ENCODE measurements around the gene STPG4.
"Not testable (repeated sequence)": the region's sequence is repeated elsewhere in the genome, so short reads cannot be mapped to it uniquely, and the experiment has no call there.

STPG4 gene

DNA sequence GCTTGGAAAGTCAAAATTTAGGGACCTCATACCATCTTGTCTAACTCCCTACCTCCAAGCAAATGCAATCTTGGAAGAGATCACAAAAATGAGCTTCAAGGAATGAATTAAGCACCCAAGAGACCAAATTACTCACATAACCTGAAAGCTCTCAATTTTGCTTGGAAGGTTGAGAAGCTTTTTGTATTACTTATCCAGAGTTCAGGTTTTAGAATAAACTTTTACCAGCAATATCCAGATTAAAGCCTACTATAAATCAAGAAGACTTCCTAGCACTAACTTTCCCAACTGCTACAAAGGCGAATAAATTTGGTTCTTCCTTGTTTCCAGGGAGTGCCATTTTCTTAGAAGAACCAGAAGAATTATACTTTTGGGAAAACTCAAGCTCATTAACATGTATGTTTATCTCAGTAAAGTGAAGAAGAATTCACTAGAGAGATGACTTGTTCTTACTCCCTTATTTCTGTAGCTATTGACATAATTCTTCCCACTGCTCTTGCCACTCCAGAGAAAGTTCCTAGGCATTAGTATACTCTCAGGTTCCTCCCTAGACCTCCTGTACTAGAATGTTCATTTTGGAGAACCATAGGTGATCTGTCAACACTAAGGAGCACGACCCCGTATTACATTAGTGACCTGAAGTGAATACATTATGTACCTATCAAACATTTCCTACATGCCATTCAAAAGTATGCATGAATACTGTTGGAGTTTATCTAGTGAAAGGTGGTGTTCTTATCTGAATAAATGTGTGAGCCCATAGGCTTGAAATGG is 18.0 kb upstream of the STPG4 start:
- no peak for DNase-seq (ENCODE audit: low spot score)

DNA sequence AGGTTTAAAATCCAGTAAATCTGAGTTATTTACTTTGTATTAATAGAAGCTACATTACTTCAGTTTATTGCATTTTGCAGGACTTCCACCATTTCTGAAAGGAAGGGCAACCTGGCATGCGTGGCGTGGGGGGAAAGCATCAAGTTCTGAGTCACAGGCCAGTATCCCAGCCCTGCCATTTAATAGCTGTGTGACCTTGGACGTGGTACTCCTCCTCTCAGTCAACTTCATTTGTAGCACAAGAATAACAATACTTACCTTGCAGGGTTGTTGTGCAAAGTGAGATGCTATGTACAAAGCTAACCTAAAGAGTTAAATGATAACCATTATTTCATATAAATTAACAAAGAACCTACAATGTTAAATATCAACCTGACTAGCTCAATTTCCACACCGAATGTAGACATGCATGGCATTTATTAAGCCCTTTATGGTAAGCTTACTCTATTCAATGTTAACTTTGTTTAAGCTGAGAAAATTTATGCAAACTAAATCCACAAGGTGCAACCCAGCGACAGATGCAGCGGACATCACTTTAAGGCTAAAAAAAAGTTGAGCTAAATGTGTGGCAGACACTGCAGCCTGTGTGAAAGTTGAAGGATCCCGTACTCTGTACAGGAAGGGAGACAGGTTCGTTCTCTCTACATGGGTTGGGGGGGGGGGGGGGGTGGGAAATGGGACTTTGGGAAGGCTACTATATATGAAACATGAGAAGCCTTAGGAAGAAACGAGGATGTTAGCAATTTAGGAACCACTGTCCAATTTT is 17.2 kb upstream of the STPG4 start:
- DNase-seq (ENCODE audit: low spot score): no peak

DNA sequence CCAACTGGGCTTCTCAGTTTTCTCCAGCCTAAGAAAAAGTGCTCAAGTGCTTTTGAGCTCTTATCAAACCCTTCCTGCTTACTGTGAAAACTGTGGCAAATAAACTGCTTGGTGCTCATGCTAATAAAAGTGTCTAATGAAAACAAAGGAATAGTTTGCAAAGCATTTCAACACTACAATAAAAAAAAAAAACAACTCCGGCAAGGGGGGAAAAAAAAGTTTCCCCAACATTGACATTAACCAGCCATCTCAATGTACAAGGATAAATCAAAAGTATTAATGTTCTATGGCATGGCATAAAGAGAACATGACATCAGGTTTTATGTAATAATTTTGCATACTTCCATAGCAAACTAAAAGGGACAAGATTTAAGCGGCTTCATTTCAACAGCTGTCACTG is 14.7 kb upstream of the STPG4 start:
- no peak for DNase-seq (ENCODE audit: low spot score)

DNA sequence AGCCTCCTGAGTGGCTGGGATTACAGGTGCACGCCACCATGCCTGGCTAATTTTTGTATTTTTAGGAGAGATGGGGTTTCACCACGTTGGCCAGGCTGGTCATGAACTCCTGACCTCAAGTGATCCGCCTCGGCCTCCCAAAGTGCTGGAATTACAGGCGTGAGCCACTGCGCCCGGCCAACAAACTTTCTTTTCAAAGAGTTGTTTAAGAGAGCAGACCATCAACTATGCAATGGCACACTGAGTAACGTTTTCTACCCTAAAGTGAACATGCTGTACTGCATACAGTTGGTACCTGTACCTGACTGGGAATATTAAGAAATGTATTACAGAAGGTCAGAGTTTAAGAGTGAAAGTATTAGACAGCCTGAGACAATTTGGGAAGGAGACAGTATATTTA is 13.8 kb upstream of the STPG4 start:
- not testable (repeated sequence) for DNase-seq (ENCODE audit: low spot score)

DNA sequence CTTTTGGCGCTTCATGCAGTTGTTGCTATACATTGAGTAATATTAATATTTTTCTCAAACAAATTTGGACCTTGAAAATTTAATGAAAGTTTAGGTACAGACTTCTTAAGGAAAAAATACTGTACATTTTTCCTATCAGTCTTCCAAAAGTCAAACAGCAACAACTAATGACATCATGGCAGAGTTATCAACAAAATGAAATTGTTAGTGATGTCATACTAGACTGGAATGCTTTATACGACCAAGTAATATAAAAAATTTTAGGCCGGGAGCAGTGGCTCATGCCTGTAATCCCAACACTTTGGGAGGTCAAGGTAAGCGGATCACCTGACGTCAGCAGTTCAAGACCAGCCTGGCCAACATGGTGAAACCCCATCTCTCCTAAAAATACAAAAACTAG is 12.0 kb upstream of the STPG4 start:
- no peak for DNase-seq (ENCODE audit: low spot score)

DNA sequence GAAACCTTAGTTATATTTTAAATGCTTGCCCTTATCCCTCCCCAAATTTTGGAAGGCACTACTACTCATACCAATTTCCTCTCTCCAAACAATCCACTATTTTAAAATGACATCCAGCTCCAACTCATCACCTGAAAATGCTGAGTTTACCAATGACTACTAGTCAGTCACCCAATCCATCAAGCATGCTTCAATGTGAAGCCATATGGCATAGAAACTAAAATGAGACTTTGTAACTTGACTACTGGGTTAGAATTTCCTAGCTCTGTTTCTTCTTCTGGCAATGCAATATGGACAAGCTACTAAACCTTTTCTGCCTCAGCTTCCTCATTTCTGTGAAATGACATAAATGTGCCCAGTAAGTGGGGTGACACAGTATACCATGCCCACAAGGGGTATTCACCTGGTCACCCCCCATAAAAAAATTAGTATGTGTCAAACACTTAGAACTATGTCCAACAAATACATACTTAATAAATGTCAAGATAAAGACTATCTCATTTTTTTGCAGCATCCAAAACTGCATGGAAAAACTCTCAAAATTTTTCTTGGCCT is 10.0 kb upstream of the STPG4 start:
- no peak for DNase-seq (ENCODE audit: low spot score)

DNA sequence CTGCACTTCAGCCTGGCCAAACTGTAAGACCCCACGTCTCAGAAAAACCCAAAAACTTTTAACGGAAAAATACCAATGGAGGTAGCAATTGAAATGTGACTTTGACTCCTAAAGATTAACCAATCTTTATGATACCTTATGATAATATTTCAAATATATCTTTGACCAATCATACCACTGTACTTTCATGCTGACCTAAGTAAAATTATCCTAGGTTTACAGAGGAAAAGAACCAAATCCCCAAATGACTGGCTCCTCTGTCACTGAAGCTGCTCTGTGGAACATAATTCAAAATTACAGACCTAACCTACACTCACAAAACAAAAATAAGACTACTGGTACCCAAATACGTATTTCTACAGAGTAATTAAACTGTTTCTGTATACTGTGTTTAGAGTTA is 7.7 kb upstream of the STPG4 start:
- DNase-seq (ENCODE audit: low spot score): no peak

DNA sequence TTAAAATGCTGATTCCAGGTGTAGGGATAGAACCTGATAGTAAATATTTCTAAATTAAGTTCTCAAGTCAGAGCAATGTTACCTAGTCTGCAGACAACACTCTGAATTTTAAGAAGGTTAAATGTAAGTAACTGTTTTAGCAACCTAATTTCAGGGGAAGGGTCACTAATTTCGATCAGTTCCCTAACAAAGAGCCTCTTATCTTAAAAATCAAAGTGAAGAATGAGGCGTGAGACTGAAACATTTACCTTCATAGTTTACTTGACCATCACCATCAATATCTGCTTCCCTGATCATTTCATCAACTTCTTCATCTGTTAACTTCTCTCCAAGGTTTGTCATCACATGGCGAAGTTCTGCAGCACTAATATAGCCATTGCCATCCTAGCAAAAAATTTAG is 6.4 kb upstream of the STPG4 start:
- DNase-seq (ENCODE audit: low spot score): no peak

DNA sequence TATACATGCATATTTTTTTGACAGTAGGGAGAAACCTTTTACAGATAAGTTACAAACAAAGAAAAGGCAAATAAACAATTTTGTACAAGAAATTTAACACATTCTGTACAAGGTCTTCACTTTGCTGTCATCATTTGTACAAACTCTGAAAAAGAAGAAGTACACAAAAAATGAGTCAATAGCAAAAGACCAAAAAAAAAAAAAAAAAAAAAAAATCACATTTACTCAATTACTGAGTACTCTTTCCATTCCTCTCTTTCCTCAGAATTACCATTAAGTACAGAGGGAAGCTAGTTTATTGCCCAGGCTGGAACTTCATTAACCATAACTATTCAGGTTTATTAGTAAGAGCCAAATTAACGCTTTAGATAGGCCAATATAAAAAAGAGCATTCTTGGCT is 5.6 kb upstream of the STPG4 start:
- no peak for DNase-seq (ENCODE audit: low spot score)

DNA sequence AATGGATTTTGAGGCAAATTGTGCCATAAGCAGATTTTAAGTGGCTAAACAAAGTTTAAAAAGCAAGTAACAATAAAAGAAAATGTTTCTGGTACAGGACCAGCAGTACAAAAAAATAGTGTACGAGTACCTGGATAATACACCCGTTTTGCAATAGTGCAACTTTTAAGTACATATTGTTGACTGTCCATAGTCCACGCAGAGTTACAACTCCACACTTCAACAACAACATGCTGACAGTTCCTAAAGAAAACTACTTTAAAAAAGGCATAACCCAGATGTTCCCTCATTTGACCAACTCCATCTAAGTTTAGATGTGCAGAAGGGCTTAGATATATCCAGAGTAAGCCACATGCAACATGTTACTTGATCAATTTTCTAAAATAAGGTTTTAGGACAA is 5.1 kb upstream of the STPG4 start:
- no peak for DNase-seq (ENCODE audit: low spot score)

DNA sequence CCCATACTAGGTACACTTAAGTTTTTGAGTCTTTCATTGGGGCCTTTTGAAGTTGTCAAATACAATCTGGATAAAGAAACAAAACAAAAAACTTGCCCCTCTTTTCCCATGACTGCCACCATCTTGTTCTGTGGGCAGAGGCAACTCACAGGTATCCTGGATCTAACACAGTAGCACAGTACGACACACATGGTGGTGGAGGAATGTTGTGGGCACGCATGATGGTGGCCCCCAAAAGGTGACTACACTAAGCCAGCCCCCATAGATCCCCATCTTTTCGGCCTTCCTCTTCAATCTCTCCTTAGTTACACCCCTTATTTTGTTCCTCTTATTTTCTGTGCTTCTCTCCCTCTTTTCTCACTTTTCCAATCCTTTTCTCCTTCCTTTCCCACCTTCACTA is 4.5 kb upstream of the STPG4 start:
- no peak for DNase-seq (ENCODE audit: low spot score)

DNA sequence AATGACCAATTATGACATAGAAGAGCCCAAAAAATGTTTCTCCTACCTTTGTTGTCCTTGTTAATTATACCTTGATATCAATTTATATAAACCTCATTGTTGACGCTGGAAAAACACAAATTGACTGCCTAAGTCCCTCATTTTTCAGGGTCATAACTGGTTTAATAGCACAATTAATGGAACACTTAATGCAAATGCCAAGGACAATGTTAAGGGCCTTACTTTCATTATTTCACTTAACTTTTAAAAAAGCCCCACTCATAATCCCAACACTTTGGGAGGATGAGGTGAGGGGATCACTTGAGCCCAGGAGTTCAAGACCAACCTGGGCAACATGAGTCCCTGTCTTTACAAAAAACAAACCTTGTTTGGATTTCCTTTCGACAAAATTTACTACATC is 3.5 kb upstream of the STPG4 start:
- no peak for DNase-seq (ENCODE audit: low spot score)

DNA sequence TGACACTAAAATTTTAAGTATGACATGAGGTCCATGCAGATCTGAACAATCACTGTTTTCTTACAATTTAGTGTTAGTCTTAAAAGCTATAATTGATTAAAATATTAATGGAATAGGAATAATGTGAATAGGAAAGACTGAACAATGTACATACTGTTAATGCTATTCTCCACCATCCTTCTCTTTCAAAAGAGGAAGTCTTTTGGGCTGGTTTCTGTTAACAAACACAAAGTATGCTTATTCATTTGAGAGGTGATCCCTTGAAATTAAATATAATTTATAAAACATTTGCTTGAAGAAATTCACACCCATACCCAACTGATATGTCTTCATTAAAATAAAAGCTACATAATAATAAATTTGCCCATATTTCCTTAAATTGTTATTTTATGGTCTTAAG is 2.3 kb downstream of the STPG4 start:
- DNase-seq (ENCODE audit: low spot score): no peak

DNA sequence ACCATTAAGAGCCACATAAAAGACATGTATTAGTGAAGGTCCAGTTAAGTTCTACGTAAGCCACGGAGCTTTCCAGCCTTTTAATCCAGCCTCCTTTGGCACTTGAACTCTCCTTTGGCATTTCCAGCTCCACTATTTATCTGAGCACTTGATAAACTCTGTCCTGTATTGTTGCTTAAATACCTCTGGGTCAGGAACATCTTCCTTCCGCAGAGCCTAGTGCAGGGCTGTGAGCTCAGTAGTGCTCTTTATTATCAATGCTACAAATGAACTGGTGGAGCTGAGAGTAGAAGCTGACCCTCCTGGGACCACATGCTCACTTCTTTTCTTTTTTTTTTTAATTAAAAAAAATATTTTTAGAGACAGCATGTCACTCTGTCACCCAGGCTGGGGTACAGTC is 4.9 kb downstream of the STPG4 start:
- no peak for DNase-seq (ENCODE audit: low spot score)

DNA sequence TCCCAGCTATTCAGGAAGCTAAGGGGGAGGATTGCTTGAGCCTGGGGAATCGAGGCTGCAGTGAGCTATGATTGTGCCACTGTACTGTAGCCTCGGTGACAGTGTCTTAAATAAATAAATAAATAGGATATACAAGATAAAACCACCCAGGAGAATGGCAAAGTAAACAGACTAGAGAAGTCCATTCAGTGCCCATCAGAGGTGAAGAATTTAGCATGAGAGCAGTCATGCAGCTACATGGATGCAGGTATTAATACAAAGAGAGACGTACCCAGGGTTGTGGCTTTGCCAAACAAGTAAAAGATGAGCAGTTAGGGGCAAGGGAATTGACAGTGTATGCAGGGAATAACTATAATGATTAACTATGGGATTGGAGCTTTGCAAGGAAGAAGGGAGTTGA is 8.1 kb downstream of the STPG4 start:
- no peak for DNase-seq (ENCODE audit: low spot score)

DNA sequence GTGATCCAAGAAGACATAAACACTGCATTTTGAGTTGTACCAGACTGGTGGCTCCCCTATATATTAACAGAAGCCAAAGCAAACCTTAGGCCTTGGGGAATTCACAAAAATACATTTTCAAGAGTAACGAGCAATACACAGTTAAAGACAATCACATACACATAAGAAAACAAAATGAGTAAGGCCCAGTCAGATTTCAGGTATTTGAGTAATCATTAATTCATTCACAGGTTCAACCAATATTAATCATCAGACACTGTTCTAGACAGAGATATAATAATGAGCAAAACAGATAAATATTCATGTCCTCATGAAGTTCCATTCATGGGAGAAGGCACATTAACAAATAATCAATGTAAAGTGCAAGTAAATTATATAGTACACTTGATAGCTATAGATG is 9.6 kb downstream of the STPG4 start:
- DNase-seq (ENCODE audit: low spot score): no peak

DNA sequence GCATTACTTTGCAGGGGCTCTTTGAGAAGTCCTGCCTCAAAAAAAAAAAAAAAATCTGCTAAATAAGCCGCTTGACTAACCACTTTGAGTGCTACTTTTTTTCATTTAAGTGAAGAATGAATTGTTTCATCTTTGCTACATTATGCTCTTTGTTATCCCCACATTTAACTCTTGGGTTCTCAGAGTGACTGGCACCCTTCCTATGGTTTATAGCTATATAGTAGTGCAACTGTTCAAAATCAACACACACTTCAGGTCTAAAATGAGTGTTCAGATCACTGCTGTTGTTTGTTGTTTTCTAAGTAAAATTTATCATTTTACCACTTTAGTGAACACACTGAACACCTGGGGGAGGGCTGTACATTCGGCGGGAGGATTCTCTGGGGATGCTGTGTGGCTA is 13.6 kb downstream of the STPG4 start:
- no peak for DNase-seq (ENCODE audit: low spot score)

DNA sequence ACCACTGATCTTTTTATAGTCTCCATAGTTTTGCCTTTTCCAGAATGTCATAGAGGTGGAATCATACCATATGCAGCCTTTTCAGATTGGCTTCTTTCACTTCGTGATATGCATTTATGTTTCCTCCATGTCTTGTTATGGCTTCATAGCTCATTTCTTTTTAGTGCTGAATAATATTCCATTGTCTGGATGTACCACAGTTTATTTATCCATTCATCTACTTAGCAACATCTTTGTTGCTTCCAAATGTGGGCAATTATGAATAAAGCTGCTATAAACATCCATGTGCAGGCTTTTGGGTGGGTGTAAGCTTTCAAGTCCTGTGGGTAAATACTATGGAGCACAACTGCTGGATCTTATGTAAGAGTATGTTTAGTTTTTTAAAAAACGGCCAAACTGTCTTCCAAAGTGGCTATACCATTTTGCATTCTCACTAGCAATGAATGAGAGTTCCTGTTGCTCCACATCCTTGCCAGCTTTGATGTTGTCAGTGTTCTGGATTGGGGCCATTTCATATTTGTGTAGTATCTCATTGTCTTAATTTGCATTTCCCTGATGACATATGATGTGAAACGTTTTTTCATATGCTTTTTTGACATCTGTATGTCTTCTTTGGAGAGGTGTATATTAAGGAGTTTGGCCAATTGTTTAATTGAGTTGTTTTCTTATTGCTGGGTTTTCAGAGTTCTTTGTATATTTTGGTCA is 20.6 kb downstream of the STPG4 start:
- DNase-seq (ENCODE audit: low spot score): no peak

DNA sequence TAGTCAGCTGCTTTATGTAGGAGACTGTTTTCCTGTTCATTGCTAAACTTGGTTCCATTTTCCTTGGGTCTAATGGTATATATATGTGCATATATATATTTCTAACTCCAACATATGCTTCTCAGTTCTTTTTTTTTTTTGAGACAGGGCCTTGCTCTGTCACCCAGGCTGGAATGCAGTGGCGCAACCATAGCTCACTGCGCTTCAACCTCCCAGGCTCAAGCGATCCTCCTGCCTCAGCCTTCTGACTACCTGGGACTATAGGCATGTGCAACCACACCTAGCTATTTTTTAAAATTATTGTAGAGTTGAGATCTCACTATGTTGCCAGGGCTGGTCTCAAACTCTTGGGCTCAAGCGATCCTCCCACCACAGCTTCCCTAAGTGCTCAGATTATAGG is 22.1 kb downstream of the STPG4 start:
- DNase-seq (ENCODE audit: low spot score): no peak

DNA sequence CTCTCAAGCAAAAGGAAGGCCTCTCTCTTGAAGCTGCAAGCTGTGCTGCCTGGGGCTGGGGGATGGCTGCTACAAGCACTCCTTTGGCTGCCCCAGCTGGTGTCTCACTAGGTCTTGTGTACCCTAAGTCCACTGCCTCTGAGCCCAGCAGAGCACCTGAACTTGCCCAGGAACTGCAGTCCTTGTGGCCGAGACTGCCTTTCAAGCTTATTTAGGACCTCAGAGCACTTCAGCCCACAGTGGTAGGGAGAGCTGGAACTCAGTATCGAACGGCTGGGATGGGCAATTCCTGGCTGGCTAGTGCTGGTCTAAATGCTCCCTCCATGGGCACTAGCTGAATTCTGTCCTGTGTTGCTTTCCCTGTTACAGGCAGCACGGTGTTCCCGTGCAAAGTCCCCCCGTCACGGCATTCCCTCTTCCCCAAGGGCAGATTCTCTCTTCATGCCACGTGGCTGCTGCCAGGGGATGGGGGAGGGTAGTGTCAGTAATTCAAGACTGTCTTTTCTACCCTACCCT is 25.9 kb downstream of the STPG4 start:
- DNase-seq (ENCODE audit: low spot score): no peak

DNA sequence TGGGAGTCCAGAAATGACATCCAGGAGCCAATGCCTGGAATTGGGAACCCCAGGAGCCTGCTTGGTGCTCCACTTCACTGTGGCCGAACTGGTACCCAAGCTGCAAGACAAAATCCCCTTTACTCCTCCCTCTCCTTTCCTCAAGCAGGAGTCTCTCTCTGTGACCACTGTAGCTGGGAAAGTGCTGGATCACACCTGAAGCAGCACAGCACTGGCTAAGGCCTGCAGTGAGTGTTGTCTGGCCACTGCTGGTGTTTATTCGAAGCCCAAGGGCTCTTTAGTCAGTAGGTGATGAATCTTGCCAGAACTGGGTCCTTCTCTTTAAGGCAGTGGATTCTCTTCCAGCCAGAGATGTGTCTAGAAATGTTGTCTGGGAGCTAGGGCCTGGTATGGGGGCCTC is 26.4 kb downstream of the STPG4 start:
- no peak for DNase-seq (ENCODE audit: low spot score)

DNA sequence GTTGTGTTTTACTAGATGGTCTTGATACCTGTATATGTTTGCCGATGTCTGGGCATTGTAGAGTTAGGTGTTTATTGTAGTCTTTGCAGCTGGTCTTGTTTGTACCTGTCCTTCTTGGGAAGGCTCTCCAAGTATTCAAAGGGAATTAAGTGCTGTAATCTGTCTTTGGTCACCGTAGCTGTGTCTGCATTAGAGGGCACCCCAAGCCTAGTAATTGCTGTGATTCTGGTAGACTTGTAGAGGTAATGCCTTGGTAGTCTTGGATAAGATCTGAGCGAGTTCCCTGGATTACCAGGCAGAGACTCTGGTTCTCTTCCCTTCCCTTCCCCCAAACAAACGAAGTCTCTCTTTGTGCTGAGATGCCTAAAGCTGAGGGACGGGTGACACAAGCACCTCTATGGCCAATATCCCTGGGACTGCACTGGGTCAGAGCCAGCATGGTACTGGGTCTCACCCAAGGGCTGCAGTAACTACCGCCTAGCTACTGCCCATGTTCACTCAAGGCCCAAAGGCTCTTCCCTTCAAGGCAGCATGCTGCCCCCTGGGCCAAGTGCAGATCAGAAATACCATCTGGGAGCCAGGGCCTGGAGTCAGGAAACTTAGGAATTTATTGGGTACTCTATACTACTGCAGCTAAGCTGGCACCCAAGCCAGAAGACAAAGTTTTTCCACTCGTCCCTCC is 27.1 kb downstream of the STPG4 start:
- DNase-seq (ENCODE audit: low spot score): no peak

All from Ammon's horn (tissue), 1 donor.